ENCODE data around the gene RMDN3.

The RMDN3 gene

DNA sequence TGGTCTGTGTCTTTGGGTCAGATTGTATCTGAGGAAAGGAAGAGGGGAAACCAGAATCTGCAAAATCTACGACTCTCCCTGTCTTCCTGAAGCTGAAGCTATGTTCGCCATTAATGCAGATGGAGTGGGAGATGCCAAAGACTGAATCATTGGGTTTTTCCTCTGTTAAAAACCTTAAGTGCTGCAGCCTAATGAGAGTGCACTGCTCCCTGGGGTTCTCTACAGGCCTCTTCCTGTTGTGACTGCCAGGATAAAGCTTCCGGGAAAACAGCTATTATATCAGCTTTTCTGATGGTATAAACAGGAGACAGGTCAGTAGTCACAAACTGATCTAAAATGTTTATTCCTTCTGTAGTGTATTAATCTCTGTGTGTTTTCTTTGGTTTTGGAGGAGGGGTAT lies 24.0 kb downstream of the RMDN3 start:
- TF ChIP-seq, protein P1, sequence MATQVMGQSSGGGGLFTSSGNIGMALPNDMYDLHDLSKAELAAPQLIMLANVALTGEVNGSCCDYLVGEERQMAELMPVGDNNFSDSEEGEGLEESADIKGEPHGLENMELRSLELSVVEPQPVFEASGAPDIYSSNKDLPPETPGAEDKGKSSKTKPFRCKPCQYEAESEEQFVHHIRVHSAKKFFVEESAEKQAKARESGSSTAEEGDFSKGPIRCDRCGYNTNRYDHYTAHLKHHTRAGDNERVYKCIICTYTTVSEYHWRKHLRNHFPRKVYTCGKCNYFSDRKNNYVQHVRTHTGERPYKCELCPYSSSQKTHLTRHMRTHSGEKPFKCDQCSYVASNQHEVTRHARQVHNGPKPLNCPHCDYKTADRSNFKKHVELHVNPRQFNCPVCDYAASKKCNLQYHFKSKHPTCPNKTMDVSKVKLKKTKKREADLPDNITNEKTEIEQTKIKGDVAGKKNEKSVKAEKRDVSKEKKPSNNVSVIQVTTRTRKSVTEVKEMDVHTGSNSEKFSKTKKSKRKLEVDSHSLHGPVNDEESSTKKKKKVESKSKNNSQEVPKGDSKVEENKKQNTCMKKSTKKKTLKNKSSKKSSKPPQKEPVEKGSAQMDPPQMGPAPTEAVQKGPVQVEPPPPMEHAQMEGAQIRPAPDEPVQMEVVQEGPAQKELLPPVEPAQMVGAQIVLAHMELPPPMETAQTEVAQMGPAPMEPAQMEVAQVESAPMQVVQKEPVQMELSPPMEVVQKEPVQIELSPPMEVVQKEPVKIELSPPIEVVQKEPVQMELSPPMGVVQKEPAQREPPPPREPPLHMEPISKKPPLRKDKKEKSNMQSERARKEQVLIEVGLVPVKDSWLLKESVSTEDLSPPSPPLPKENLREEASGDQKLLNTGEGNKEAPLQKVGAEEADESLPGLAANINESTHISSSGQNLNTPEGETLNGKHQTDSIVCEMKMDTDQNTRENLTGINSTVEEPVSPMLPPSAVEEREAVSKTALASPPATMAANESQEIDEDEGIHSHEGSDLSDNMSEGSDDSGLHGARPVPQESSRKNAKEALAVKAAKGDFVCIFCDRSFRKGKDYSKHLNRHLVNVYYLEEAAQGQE (IDR thresholded peaks at IDR 0.05; ENCODE audit: insufficient replicate concordance, low read depth) = no peak
- TF ChIP-seq, protein P2, sequence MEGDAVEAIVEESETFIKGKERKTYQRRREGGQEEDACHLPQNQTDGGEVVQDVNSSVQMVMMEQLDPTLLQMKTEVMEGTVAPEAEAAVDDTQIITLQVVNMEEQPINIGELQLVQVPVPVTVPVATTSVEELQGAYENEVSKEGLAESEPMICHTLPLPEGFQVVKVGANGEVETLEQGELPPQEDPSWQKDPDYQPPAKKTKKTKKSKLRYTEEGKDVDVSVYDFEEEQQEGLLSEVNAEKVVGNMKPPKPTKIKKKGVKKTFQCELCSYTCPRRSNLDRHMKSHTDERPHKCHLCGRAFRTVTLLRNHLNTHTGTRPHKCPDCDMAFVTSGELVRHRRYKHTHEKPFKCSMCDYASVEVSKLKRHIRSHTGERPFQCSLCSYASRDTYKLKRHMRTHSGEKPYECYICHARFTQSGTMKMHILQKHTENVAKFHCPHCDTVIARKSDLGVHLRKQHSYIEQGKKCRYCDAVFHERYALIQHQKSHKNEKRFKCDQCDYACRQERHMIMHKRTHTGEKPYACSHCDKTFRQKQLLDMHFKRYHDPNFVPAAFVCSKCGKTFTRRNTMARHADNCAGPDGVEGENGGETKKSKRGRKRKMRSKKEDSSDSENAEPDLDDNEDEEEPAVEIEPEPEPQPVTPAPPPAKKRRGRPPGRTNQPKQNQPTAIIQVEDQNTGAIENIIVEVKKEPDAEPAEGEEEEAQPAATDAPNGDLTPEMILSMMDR (IDR thresholded peaks at IDR 0.05; ENCODE audit: insufficient read depth, low read length) = no peak
- no peak for TF ChIP-seq GABPA (IDR thresholded peaks at IDR 0.05; ENCODE audit: low read depth)
- no peak for TF ChIP-seq SPI1 (IDR thresholded peaks at IDR 0.05; ENCODE audit: borderline replicate concordance, low read depth)
- no peak for TF ChIP-seq POLR2AphosphoS5 (IDR thresholded peaks at IDR 0.05; ENCODE audit: low read depth)
- Histone ChIP-seq H3K27ac (replicated peaks) (no peak overlapping the region), H3K27me3 (ENCODE audit: insufficient read depth, poor library complexity, severe bottlenecking) (no peaks in the 10 kb centered on the region), H3K4me3 (replicated peaks; ENCODE audit: insufficient read depth, low read length) (no peak overlapping the region)
- no peak for DNase-seq (ENCODE audit: low read depth in 1 of 2, low spot score in 1 of 2)

DNA sequence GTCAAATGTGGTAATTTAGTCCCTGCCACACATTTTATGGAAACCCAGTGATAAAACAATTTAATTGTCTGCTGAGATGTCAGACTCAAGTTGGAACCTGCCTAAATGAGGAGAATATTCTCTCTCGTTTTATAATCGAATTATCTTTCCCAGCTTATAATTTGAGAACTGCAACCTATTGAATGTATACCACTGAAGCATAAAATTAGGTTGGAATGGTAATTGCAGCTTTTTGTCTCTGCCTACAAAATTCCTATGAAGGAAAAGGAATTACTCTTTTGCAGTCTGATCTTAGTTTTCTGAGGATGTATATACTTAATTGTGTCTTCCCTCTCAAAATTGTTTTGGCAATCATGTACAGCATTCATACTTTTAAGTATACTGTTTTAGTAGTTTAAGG lies 31.1 kb downstream of the RMDN3 start:
- Histone ChIP-seq H3K4me3 (replicated peaks; ENCODE audit: insufficient read depth, low read length) (no peak overlapping the region), H3K27ac (replicated peaks) (no peak overlapping the region), H3K27me3 (ENCODE audit: insufficient read depth, poor library complexity, severe bottlenecking) (no peaks in the 10 kb centered on the region)
- TF ChIP-seq GABPA (IDR thresholded peaks at IDR 0.05; ENCODE audit: low read depth) = no peak
- TF ChIP-seq, protein P2 (IDR thresholded peaks at IDR 0.05; ENCODE audit: insufficient read depth, low read length) = no peak
- no peak for TF ChIP-seq SPI1 (IDR thresholded peaks at IDR 0.05; ENCODE audit: borderline replicate concordance, low read depth)
- TF ChIP-seq POLR2AphosphoS5 (IDR thresholded peaks at IDR 0.05; ENCODE audit: low read depth) = no peak
- TF ChIP-seq, protein P1 (IDR thresholded peaks at IDR 0.05; ENCODE audit: insufficient replicate concordance, low read depth) = no peak
- DNase-seq (ENCODE audit: low read depth in 1 of 2, low spot score in 1 of 2) = no peak

DNA sequence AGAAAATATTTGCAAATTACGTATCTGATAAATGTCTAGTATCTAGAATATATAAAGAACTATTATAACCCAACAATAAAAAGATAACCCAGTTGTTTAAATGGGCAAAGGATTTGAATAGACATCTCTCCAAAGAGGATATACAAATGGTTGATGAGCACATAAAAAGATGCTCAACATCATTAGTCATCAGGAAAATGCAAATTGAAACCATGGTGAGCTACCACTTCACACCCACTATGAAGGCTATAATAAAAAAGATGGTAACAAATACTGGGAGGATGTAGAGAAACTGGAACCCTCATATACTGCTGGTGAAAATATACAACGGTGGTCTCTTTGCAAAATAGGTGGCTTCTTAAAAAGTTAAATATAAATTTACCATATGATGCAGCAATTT lies 32.1 kb downstream of the RMDN3 start:
- Histone ChIP-seq H3K27ac (replicated peaks) (no peak overlapping the region), H3K4me3 (replicated peaks; ENCODE audit: insufficient read depth, low read length) (no peak overlapping the region), H3K27me3 (ENCODE audit: insufficient read depth, poor library complexity, severe bottlenecking) (no peaks in the 10 kb centered on the region)
- TF ChIP-seq POLR2AphosphoS5 (IDR thresholded peaks at IDR 0.05; ENCODE audit: low read depth) (no peak), GABPA (IDR thresholded peaks at IDR 0.05; ENCODE audit: low read depth) (no peak), SPI1 (IDR thresholded peaks at IDR 0.05; ENCODE audit: borderline replicate concordance, low read depth) (no peak)
- TF ChIP-seq, protein P1 (IDR thresholded peaks at IDR 0.05; ENCODE audit: insufficient replicate concordance, low read depth) = no peak
- TF ChIP-seq, protein P2 (IDR thresholded peaks at IDR 0.05; ENCODE audit: insufficient read depth, low read length) = no peak
- no peak for DNase-seq (ENCODE audit: low read depth in 1 of 2, low spot score in 1 of 2)
